Trophoblast cell (in vitro differentiated cells and primary cell): Measurements from ENCODE around the gene C11orf65. TPM values are rescaled to one million over a fixed set of nuclear protein-coding genes. Genes with fewer than 3 reads are reported as not detected.

ENCODE experiments used
- DNase-seq, 2 donors: peaks; one replicate each; pipeline ENCODE4 v3.0.0-alpha.2; 2016
- H2AFZ ChIP-seq: 2 replicates; pipeline ENCODE4 v1.6.1; 2013; ENCODE audit warnings: low read length, moderate library complexity, mild to moderate bottlenecking; ENCODE audit not compliant: insufficient read depth, poor library complexity
- H2AK5ac ChIP-seq: 2 replicates; pipeline ENCODE4 v1.6.1; 2013; ENCODE audit warnings: mild to moderate bottlenecking, low read length
- H2BK120ac ChIP-seq: 2 replicates; pipeline ENCODE4 v1.6.1; 2013; ENCODE audit warnings: low read length, mild to moderate bottlenecking, moderate library complexity; ENCODE audit not compliant: insufficient read depth, poor library complexity
- H2BK12ac ChIP-seq: 2 replicates; pipeline ENCODE4 v1.6.1; 2013; ENCODE audit warnings: mild to moderate bottlenecking, low read length, moderate library complexity
- H2BK5ac ChIP-seq: 2 replicates; pipeline ENCODE4 v1.6.1; 2013; ENCODE audit warnings: low read length, low read depth, moderate library complexity, mild to moderate bottlenecking; ENCODE audit not compliant: poor library complexity
- H3K14ac ChIP-seq: 2 replicates; pipeline ENCODE4 v1.6.1; 2013; ENCODE audit warnings: mild to moderate bottlenecking, low read length
- H3K18ac ChIP-seq: 2 replicates; pipeline ENCODE4 v1.6.1; 2013; ENCODE audit warnings: mild to moderate bottlenecking, low read length
- H3K23ac ChIP-seq: 2 replicates; pipeline ENCODE4 v1.6.1; 2013; ENCODE audit warnings: low read length
- H3K27ac ChIP-seq: 2 replicates; pipeline ENCODE4 v1.5.1; 2013; ENCODE audit warnings: low read depth, mild to moderate bottlenecking, inconsistent platforms, low read length, moderate library complexity
- H3K27me3 ChIP-seq: 2 replicates; pipeline ENCODE4 v1.6.1; 2013; ENCODE audit warnings: inconsistent platforms, mild to moderate bottlenecking, low read length, moderate library complexity; ENCODE audit not compliant: insufficient read depth
- H3K36me3 ChIP-seq, 2 experiments: 1 replicate in 1 of 2; 2 replicates in 1 of 2; pipeline ENCODE4 v1.6.1; 2013; ENCODE audit warnings: low read length in 2 of 2, mild to moderate bottlenecking in 2 of 2, moderate library complexity in 1 of 2; ENCODE audit not compliant: insufficient read depth in 2 of 2, control insufficient read depth in 1 of 2
- H3K4ac ChIP-seq: 2 replicates; pipeline ENCODE4 v1.6.1; 2013; ENCODE audit warnings: low read depth, mild to moderate bottlenecking, low read length, moderate library complexity
- H3K4me1 ChIP-seq, 2 experiments: 1 replicate in 1 of 2; 2 replicates in 1 of 2; pipeline ENCODE4 v1.6.1; 2013; ENCODE audit warnings: low read length in 2 of 2, mild to moderate bottlenecking in 2 of 2, moderate library complexity in 1 of 2; ENCODE audit not compliant: insufficient read depth in 2 of 2, control insufficient read depth in 1 of 2
- H3K4me2 ChIP-seq: 2 replicates; pipeline ENCODE4 v1.6.1; 2013; ENCODE audit warnings: inconsistent platforms, mild to moderate bottlenecking, low read length, moderate library complexity
- H3K4me3 ChIP-seq: 2 replicates; pipeline ENCODE4 v1.5.1; 2013; ENCODE audit warnings: mild to moderate bottlenecking, low read depth, low read length, inconsistent platforms
- H3K79me1 ChIP-seq: one replicate; pipeline ENCODE4 v1.6.1; 2013; ENCODE audit warnings: low read length
- H3K79me2 ChIP-seq: 2 replicates; pipeline ENCODE4 v1.6.1; 2013; ENCODE audit warnings: low read length, mild to moderate bottlenecking; ENCODE audit not compliant: control insufficient read depth, insufficient read depth, poor library complexity
- H3K9ac ChIP-seq: 2 replicates; pipeline ENCODE4 v1.6.1; 2013; ENCODE audit warnings: mild to moderate bottlenecking, low read length
- H3K9me3 ChIP-seq: 2 replicates; pipeline ENCODE4 v1.6.1; 2013; ENCODE audit warnings: low read depth, mild to moderate bottlenecking, control low read depth, inconsistent platforms, low read length; ENCODE audit not compliant: insufficient read depth
- H4K12ac ChIP-seq: 2 replicates; pipeline ENCODE4 v1.6.1; 2013; ENCODE audit warnings: low read depth, mild to moderate bottlenecking, low read length, moderate library complexity
- H4K8ac ChIP-seq: 2 replicates; pipeline ENCODE4 v1.6.1; 2013; ENCODE audit warnings: low read depth, mild to moderate bottlenecking, low read length, moderate library complexity
- H4K91ac ChIP-seq: one replicate; pipeline ENCODE4 v1.6.1; 2013; ENCODE audit warnings: low read depth, mild to moderate bottlenecking, low read length, moderate library complexity
- WGBS: extraction: QIAGEN DNeasy Blood & Tissue Kit; methylation state at CpG from one replicate; pipeline ENCODE4 v1.1.7; 2013; ENCODE audit warnings: missing lambda C conversion rate; ENCODE audit not compliant: insufficient read length, insufficient coverage; ENCODE audit errors: extremely low coverage; 5-methylcytosine and 5-hydroxymethylcytosine counted together
- polyA plus RNA-seq: library from polyadenylated mRNA; stranded (reverse); fragments of 200-250 nt; gene quantifications from 2 replicates; pipeline ENCODE4 v1.2.3, GENCODE V29; 2013

Gene C11orf65, protein sequence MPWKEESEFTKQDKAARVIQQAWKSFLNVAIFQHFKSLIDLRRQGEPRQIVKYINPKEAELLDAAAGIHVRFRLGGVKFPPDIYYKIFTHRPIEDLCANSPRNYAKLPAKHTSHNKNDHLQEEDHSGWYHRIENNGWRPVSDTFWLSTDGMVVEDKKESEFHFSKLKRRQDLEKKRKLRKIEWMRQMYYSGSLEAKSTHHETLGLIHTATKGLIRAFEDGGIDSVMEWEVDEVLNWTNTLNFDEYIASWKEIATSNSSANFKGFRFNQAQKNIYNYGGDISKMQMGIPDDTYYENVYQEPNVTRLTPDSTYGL
- 0.82 and 0.94 TPM in 2 replicates for polyA plus RNA-seq

DNA sequence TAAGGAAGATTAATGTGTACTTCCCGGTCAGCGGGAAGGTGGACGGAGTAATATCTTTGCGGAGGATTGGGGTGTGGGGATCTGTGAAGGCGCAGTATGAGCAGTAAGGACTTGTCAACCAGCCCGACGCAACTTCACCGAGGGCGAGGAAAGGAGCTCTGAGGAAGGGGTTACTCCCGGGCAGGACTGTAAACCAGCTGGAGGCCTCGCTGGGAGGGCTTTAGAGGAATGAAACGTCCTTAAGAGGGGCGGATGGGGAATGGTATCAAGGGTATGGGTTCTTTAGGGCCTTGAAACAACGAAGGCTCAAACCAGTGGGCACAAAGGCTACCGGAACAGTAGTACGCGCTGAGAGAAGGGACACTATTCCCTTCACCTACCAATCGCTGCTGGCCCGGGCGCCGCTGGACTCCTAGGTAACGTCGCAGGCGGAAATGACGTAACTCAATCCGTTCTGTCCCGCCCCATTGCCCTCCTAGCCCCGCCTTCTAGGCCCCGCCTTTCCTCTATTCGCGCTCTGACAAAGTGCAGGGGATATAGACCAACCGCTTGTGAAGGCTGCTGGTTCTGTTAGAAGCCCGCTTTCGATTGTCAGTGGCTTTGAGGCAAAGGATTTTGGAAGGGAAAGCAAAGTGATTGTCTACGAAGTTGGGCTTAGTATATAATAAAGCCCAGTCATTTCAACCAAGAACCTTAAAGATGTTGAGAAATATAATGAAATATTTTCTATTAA, at the start of gene C11orf65:
C11orf65 (minus strand) TSS at position 439 of the 733 bp plus-strand sequence. CDS start 5,970 bp downstream, outside the sequence.
- Histone ChIP-seq H3K79me1 (peaks cover 3% of the 10 kb centered on the region), H3K4me2 (peak within 1 kb of the TSS; percentile 96), H2AK5ac (no peak within 1 kb of the TSS), H2BK5ac (peak within 1 kb of the TSS; percentile 32), H2AFZ (peak within 1 kb of the TSS; percentile 13), H3K23ac (peak within 1 kb of the TSS; percentile 93), H3K36me3 (no peaks in the 10 kb centered on the region), H2BK12ac (peak within 1 kb of the TSS; percentile 71), H3K4me3 (peak within 1 kb of the TSS; percentile 86), H3K4ac (no peak within 1 kb of the TSS), H3K18ac (peak within 1 kb of the TSS; percentile 18), H3K4me1 (peaks cover 0 to 2% of the 10 kb centered on the region in 2 experiments), H3K14ac (peak within 1 kb of the TSS; percentile 27), H4K91ac (peak within 1 kb of the TSS; percentile 70), H4K12ac (peak within 1 kb of the TSS; percentile 84), H3K9me3 (no peaks in the 10 kb centered on the region), H3K27me3 (no peaks in the 10 kb centered on the region), H3K79me2 (no peaks in the 10 kb centered on the region), H4K8ac (peak within 1 kb of the TSS; percentile 92), H3K9ac (peak within 1 kb of the TSS; percentile 99), H2BK120ac (no peak within 1 kb of the TSS), H3K27ac (peak within 1 kb of the TSS; percentile 88)
- WGBS = no CpG with 5 or more reads among the region's 35 CpGs
- peak; percentile 99 for DNase-seq

DNA sequence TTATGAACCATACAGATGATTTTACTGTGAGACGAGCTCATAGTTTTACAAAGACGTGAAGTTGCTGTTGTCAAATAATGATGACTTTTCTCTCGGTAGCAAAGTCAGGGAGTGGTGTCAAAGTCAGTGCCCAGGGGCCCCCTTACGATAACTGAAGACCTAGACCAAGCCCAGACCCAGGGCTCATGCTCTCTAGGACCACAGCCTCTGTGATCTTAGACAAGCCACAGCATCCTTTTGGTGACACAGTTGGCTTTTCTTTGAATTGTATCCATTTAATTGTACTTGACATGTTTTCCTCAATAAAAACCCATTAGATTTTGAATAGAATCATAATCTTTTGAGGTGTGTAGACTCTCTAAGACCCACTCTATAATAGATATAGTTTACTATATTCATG, 48.8 kb upstream of the C11orf65 start:
- no peak overlapping the region for H2BK12ac ChIP-seq

DNA sequence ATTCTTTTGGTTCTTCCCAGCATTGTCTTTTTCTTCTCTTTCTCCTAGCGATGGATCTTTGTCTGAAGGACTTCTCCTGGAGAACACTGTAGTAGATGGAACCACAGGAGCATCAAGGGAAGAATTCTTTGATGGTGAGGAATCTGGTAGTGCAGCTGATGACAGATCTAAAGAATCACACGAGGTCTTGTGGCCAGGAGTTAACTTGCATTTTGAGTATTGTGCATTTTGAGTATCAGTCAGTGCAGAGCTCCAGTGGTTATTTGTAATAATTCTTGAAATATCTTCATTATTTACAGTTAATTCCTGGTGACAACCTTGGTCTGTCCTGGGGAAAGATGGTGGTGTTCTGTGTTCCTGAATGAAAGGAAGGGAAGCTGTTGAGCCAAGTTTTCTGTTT, 45.4 kb upstream of the C11orf65 start:
- Histone ChIP-seq H3K36me3 (peaks cover 5 to 19% of the 10 kb centered on the region in 2 experiments), H3K27me3 (no peaks in the 10 kb centered on the region), H2BK120ac (no peak overlapping the region), H4K8ac (no peak overlapping the region), H3K79me2 (no peaks in the 10 kb centered on the region), H2BK12ac (no peak overlapping the region), H2BK5ac (no peak overlapping the region), H3K4ac (no peak overlapping the region), H3K4me2 (no peak overlapping the region), H4K12ac (no peak overlapping the region), H3K4me3 (no peak overlapping the region), H3K18ac (no peak overlapping the region), H3K27ac (no peak overlapping the region), H2AK5ac (no peak overlapping the region), H2AFZ (no peak overlapping the region), H3K9ac (no peak overlapping the region), H4K91ac (no peak overlapping the region), H3K9me3 (peaks cover 2% of the 10 kb centered on the region), H3K23ac (no peak overlapping the region), H3K79me1 (peaks cover 2% of the 10 kb centered on the region), H3K4me1 (no peaks in the 10 kb centered on the region), H3K14ac (no peak overlapping the region)
- DNase-seq = peak in 1 of 2 donors; percentile 20
- WGBS = no CpG with 5 or more reads among the region's 2 CpGs

More for the DNA sequence above, 48.8 kb upstream of the C11orf65 start:
- no peak overlapping the region for H3K9ac ChIP-seq
- H3K79me2 ChIP-seq = no peaks in the 10 kb centered on the region
- peaks cover 13% of the 10 kb centered on the region for H3K79me1 ChIP-seq
- no peak overlapping the region for H3K4me3 ChIP-seq
- H3K4ac ChIP-seq = no peak overlapping the region
- no CpG with 5 or more reads among the region's 4 CpGs for WGBS
- H2BK120ac ChIP-seq = no peak overlapping the region
- no peak overlapping the region for H4K91ac ChIP-seq
- H3K23ac ChIP-seq = no peak overlapping the region
- peaks cover 4 to 9% of the 10 kb centered on the region in 2 experiments for H3K4me1 ChIP-seq
- H2BK5ac ChIP-seq = no peak overlapping the region
- DNase-seq = no peak
- no peak overlapping the region for H4K12ac ChIP-seq
- H3K9me3 ChIP-seq = no peaks in the 10 kb centered on the region
- no peak overlapping the region for H2AFZ ChIP-seq
- peaks cover 8 to 14% of the 10 kb centered on the region in 2 experiments for H3K36me3 ChIP-seq
- H3K4me2 ChIP-seq = no peak overlapping the region
- H3K18ac ChIP-seq = no peak overlapping the region
- no peak overlapping the region for H4K8ac ChIP-seq
- H3K27me3 ChIP-seq = no peaks in the 10 kb centered on the region
- H3K27ac ChIP-seq = no peak overlapping the region
- H2AK5ac ChIP-seq = no peak overlapping the region
- H3K14ac ChIP-seq = no peak overlapping the region

GRCh38 chr11:108511851-108512474, 44.6 kb upstream of the C11orf65 start:
- Histone ChIP-seq H3K18ac (no peak overlapping the region), H3K4me3 (no peak overlapping the region), H3K9me3 (peaks cover 2% of the 10 kb centered on the region), H2BK120ac (no peak overlapping the region), H4K8ac (no peak overlapping the region), H4K91ac (no peak overlapping the region), H3K14ac (no peak overlapping the region), H4K12ac (no peak overlapping the region), H3K79me2 (no peaks in the 10 kb centered on the region), H3K27ac (no peak overlapping the region), H3K9ac (no peak overlapping the region), H3K4ac (no peak overlapping the region), H3K4me2 (no peak overlapping the region), H2AFZ (no peak overlapping the region), H2BK12ac (no peak overlapping the region), H3K79me1 (no peaks in the 10 kb centered on the region), H3K36me3 (peaks cover 5 to 19% of the 10 kb centered on the region in 2 experiments), H2AK5ac (no peak overlapping the region), H3K4me1 (no peaks in the 10 kb centered on the region), H3K27me3 (no peaks in the 10 kb centered on the region), H2BK5ac (no peak overlapping the region), H3K23ac (no peak overlapping the region)
- peak; percentile 81 to 90 for DNase-seq
- WGBS = no CpG with 5 or more reads among the region's 2 CpGs
